Kidney (tissue), 14 donors: ENCODE measurements around the gene PHF12. TPM values are rescaled to one million over a fixed set of nuclear protein-coding genes. Genes with fewer than 3 reads are reported as not detected.

Experiments
- DNase-seq, 5 donors: peaks; one replicate each; pipeline ENCODE4 v3.0.0-alpha.2; 2013 to 2020
- FAIRE-seq: peaks from 2 replicates; lab custom pipeline; 2012; peaks lifted over from hg19 to GRCh38; lab: Jason Lieb, UNC
- H3K27ac ChIP-seq, 2 donors: one replicate each; pipeline ENCODE4 v1.7.0; 2013; ENCODE audit warnings: low read depth in 2 of 2, low read length in 2 of 2, inconsistent platforms in 1 of 2
- H3K27me3 ChIP-seq: one replicate; pipeline ENCODE4 v1.7.1; 2013; ENCODE audit warnings: low read length, inconsistent platforms; ENCODE audit not compliant: control insufficient read depth, insufficient read depth
- H3K36me3 ChIP-seq, 3 donors: one replicate each; pipeline versions ENCODE4 v1.7.0 to v1.7.1; 2013; ENCODE audit warnings: low read length in 3 of 3, control low read depth in 1 of 3, inconsistent platforms in 1 of 3; ENCODE audit not compliant: insufficient read depth in 3 of 3, control insufficient read depth in 2 of 3
- H3K4me1 ChIP-seq, 3 donors: one replicate each; pipeline versions ENCODE4 v1.7.0 to v1.7.1; 2013; ENCODE audit warnings: low read length in 3 of 3, inconsistent platforms in 1 of 3, low read depth in 1 of 3; ENCODE audit not compliant: control insufficient read depth in 2 of 3, insufficient read depth in 2 of 3
- H3K4me3 ChIP-seq, 3 donors: one replicate each; pipeline versions ENCODE4 v1.7.0 to v1.8.1; 2013; ENCODE audit warnings: low read length in 3 of 3, control low read depth in 1 of 3, inconsistent platforms in 1 of 3
- H3K9ac ChIP-seq, 3 donors: one replicate each; pipeline versions ENCODE4 v1.7.0 to v1.7.1; 2013; ENCODE audit warnings: low read length in 3 of 3, control low read depth in 1 of 3, inconsistent platforms in 1 of 3
- H3K9me3 ChIP-seq, 3 donors: one replicate each; pipeline versions ENCODE4 v1.7.0 to v1.7.1; 2013; ENCODE audit warnings: low read length in 3 of 3, control low read depth in 1 of 3, inconsistent platforms in 1 of 3; ENCODE audit not compliant: control insufficient read depth in 2 of 3, insufficient read depth in 1 of 3
- CTCF ChIP-seq: IDR thresholded peaks from 3 replicates; pipeline ENCODE4 v1.5.1; 2012; ENCODE audit warnings: mild to moderate bottlenecking, moderate library complexity, borderline replicate concordance; ENCODE audit not compliant: insufficient read depth; ENCODE audit errors: extremely low read depth
- intact Hi-C: fragments of 100-400 bp; cut with DNase I; formaldehyde crosslinking; loops from one replicate; pipeline ENCODE4 v1.11.1; 2022
- polyA plus RNA-seq: library from polyadenylated mRNA; stranded (reverse); fragments of 350-450 nt; fragmentation: Illumina TruSeq; extraction: RNeasy Lipid Tissue Mini Kit (QIAGEN cat#74804); gene quantifications from one replicate; pipeline ENCODE4 v1.2.3, GENCODE V29; 2014; ENCODE audit warnings: low read depth, low replicate concordance; ENCODE audit not compliant: insufficient read depth
- total RNA-seq: library from RNA; stranded (reverse); fragmentation: NEBNext Ultra II Directional; extraction: Animal tissue kit (Norgen Biotek cat#: 25700); gene quantifications from one replicate; pipeline ENCODE4 v1.2.1, GENCODE V29; 2021
- donor health status: control.
- donor health status: control.
- donor health status: control.
- donor health status: control.
- donor health status: control.
- donor health status: DM: yes; HTN: yes; CAD: no.
- donor health status: Normal renal cell carcinoma (clear cell type).

Gene PHF12
- total and polyA plus RNA-seq, 2 donors from 2014 or later, result 8.8 to 50.4 TPM

- Histone ChIP-seq H3K27me3 (no peaks in the 10 kb centered on the region), H3K4me1 (peaks cover 0 to 6% (median 5%) of the 10 kb centered on the region in 3 donors), H3K9ac (no peak overlapping the region), H3K27ac (no peak overlapping the region), H3K4me3 (no peak overlapping the region), H3K36me3 (no peaks in the 10 kb centered on the region), H3K9me3 (no peaks in the 10 kb centered on the region)
- intact Hi-C loops, result no loop called here
- no peak for TF ChIP-seq CTCF
- no peak for DNase-seq
- no peak for FAIRE-seq
Observed at GRCh38 chr17:28997806-28998205, 46.5 kb upstream of the PHF12 start.

- Histone ChIP-seq H3K36me3 (no peaks in the 10 kb centered on the region), H3K9me3 (no peaks in the 10 kb centered on the region), H3K4me3 (no peak overlapping the region), H3K4me1 (peaks cover 0 to 14% (median 5%) of the 10 kb centered on the region in 3 donors), H3K27me3 (no peaks in the 10 kb centered on the region), H3K27ac (no peak overlapping the region), H3K9ac (no peak overlapping the region)
- FAIRE-seq (no peak), DNase-seq (peak in 1 of 5 donors; percentile 9)
- no peak for TF ChIP-seq CTCF
- intact Hi-C loops, result no loop called here
Observed at GRCh38 chr17:28996554-28997096, 45.3 kb upstream of the PHF12 start.

GRCh38 chr17:28993645-28994426, 42.5 kb upstream of the PHF12 start:
- no peak overlapping the region for H3K4me3 ChIP-seq
- no peak overlapping the region for H3K9ac ChIP-seq
- H3K9me3 ChIP-seq, result no peaks in the 10 kb centered on the region
- H3K27me3 ChIP-seq, result no peaks in the 10 kb centered on the region
- H3K36me3 ChIP-seq, result no peaks in the 10 kb centered on the region
- TF ChIP-seq CTCF, result no peak
- no peak overlapping the region for H3K27ac ChIP-seq
- intact Hi-C loops, result no loop called here
- peaks cover 0 to 16% (median 5%) of the 10 kb centered on the region in 3 donors for H3K4me1 ChIP-seq
- no peak for FAIRE-seq
- DNase-seq, result no peak
